ENCODE measurements around the gene TRIM63. TPM values are rescaled to one million over a fixed set of nuclear protein-coding genes. Genes with fewer than 3 reads are reported as not detected.
A peak's percentile ranks its signal among the peaks of the same experiment; 100 is the strongest.

The TRIM63 gene
- total RNA-seq, 4 donors from 2014 or later: 0.60 to 0.74 TPM; not detected in 2

DNA sequence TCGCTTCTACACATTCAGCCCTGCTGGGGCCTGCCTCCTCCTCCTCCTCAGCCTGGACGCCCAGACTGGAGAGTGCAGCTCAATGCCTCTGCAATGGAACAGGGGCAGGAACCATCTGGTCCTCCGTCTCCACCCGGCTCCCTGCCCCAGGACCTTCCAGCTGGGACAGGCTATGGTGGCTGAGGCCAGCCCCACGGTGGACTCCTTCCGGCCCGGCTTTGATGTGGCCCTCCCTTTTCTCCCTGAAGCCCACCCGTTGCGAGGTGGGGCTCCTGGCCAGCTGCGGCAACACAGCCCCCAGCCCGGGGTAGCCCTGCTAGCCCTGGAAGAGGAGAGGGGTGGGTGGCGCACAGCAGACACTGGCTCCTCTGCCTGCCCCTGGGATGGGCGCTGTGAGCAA is 44.4 kb downstream of the TRIM63 start:
- TF ChIP-seq, protein P1, sequence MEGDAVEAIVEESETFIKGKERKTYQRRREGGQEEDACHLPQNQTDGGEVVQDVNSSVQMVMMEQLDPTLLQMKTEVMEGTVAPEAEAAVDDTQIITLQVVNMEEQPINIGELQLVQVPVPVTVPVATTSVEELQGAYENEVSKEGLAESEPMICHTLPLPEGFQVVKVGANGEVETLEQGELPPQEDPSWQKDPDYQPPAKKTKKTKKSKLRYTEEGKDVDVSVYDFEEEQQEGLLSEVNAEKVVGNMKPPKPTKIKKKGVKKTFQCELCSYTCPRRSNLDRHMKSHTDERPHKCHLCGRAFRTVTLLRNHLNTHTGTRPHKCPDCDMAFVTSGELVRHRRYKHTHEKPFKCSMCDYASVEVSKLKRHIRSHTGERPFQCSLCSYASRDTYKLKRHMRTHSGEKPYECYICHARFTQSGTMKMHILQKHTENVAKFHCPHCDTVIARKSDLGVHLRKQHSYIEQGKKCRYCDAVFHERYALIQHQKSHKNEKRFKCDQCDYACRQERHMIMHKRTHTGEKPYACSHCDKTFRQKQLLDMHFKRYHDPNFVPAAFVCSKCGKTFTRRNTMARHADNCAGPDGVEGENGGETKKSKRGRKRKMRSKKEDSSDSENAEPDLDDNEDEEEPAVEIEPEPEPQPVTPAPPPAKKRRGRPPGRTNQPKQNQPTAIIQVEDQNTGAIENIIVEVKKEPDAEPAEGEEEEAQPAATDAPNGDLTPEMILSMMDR (IDR thresholded peaks at IDR 0.05): no peak
- ATAC-seq (ENCODE audit: low FRiP score): no peak

GRCh38 chr1:26022404-26022779 is 45.0 kb downstream of the TRIM63 start:
- DNase-seq (ENCODE audit: low spot score) (no peak), ATAC-seq (ENCODE audit: low FRiP score) (no peak)
- TF ChIP-seq, protein P1 (IDR thresholded peaks at IDR 0.05): no peak

More for the DNA sequence above, 44.4 kb downstream of the TRIM63 start:
- no peak for DNase-seq (ENCODE audit: low spot score)

DNA sequence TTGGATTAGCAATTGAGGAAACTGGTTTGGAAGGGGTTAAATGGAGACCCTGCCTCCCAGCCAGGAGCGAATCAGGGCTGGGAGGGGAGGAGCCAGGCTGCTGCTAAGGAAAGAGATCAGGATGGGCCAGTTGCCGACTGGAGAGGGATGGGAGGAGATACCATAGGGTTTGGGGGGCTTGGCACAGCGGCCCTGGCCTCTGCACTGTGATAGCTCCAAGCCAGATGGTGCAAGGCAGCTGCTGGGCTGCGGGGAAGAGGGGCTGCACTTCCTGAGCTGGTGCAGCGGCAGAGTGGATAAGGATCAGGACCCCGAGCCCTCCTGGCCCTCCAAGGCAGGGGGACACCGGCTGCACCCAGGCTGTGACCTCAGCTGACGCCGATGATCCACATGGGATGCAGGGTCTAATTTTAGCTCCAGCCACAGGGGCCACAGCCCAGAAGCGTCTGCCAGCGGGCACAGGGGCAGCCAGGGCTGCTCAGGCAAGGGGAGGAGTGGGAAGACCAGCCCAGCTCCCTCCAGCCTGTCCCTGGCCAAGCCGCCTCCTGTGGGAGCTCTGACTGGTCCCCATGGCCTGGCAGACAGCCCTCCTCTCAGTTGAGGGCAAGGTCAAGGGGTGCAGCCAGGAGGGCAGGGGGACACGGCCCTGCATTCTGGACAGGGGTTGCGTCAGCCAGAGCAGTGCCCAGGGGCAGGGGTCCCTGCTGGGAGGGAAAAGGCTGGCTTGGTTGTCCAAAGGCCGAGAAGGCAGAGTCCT is 45.6 kb downstream of the TRIM63 start, which contains the start of gene EXTL1:
Gene EXTL1, plus strand, starts transcription at position 129 of the 757 bp plus-strand sequence. CDS start 872 bp downstream, outside the sequence.
- peak; percentile 19 for ATAC-seq (ENCODE audit: low FRiP score)
- TF ChIP-seq, protein P1 (IDR thresholded peaks at IDR 0.05): no peak
- DNase-seq (ENCODE audit: low spot score): no peak

DNA sequence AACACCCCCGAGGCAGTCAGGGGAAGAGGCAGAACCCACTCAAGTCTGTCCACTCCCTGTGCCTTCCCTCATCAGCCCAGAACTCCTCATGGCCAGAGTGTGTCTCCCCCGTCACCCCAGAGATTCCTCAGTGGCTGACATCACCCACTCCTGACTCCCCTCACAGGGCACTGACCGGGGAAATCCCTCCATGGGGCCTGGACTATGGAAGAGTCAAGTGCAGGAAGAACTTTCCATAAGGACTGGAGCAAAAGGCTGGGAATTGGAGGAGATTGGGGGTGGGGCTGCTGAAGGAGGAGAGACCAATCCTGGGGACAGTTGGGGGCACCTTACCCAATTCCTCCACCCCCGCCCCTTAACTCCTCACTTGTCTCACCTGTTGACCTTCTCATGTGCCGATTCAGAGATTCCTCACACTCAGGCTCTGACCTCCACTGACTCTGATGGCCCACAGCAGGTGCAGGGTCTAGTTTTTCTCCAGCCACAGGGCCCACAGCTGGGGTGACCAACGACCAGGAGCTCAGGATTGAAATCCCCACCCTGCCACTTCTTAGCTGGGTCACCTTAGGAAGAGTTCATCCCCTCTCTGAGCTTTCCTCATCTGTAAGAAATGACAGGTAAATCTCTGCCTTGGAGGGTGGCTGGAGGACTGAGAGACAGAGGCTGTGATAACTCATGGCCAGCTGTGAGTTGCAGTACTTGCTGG is 46.3 kb downstream of the TRIM63 start:
- TF ChIP-seq, protein P1 (IDR thresholded peaks at IDR 0.05): no peak
- ATAC-seq (ENCODE audit: low FRiP score) (no peak), DNase-seq (ENCODE audit: low spot score) (no peak)

- ATAC-seq (ENCODE audit: low FRiP score) (no peak), DNase-seq (ENCODE audit: low spot score) (no peak)
- TF ChIP-seq, protein P1 (IDR thresholded peaks at IDR 0.05): no peak
These were observed 47.1 kb downstream of the TRIM63 start for GRCh38 chr1:26020330-26020768.

DNA sequence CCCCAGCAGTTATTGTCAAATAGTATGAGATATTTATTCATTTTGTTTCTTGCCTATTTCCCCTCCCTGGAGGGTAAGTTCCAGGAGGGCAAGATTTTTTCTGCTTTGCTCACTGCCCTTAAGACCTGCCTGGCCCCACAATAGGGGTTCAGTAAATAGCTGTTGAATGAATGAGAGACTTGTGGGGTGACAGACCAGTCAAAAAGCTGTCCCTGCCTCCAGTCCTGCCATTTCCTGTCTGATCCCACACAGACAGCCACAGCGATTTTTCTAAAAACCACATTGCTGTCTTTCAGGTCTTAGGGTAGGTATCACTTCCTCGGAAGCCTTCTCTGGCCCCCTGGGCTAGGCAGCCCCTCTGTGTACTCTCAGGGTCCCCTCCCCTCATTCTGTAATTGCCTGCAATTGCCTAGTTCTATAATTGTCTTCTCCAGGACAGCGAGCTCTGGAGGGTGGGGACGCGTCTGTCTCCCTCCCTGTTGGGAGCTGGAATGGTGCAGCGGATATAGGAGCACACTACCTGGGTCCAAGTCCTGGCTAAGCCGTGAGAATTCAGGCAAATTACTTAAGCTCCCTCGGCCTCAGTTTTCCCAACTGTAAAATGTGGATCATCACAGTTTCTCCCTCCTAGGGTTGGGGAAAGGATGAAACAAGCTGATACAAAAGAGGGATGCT is 47.7 kb downstream of the TRIM63 start:
- DNase-seq (ENCODE audit: low spot score): no peak
- ATAC-seq (ENCODE audit: low FRiP score): no peak
- TF ChIP-seq, protein P1 (IDR thresholded peaks at IDR 0.05): no peak
